IMR-90 (cell line): ENCODE measurements around the gene CCDC74A. TPM values are rescaled to one million over a fixed set of nuclear protein-coding genes. Genes with fewer than 3 reads are reported as not detected.
"Not testable (repeated sequence)": the region's sequence is repeated elsewhere in the genome, so short reads cannot be mapped to it uniquely, and the experiment has no call there.

Experiments used
- ATAC-seq: fragments of 200-7000 bp; cut with Tn5 transposase; 2 replicates; pipeline ENCODE4 v1.9.1; 2020; ENCODE audit warnings: low read depth, mild to moderate bottlenecking, moderate library complexity
- BruUV-seq: library from RNA; stranded (reverse); fragments of 400-500 nt; replicated peaks from 2 replicates; lab custom pipeline; 2021; lab: Mats Ljungman, UMichigan
- CTCF ChIA-PET: fragments of 300-600 bp; formaldehyde crosslinking; extraction: SDS; loops from one replicate; lab custom pipeline; 2021; ENCODE audit warnings: antibody characterized with exemption; lab: Yijun Ruan, JAX
- POLR2A ChIA-PET: fragments of 300-600 bp; sonication (Branson Sonifier 250); formaldehyde crosslinking; loops from one replicate; lab custom pipeline; 2022; ENCODE audit warnings: antibody characterized with exemption; ENCODE audit not compliant: unreplicated experiment; lab: Charles Lee
- DNase-seq: peaks from one replicate; pipeline ENCODE4 v3.0.0; 2013
- H2AFZ ChIP-seq: replicated peaks from 2 replicates; pipeline ENCODE3; 2013; ENCODE audit warnings: low read length, mild to moderate bottlenecking; ENCODE audit not compliant: poor library complexity
- H2AK5ac ChIP-seq: 2 replicates; pipeline ENCODE4 v1.6.1; 2013; ENCODE audit warnings: low read depth, low read length, inconsistent platforms
- H2AK9ac ChIP-seq: replicated peaks from 2 replicates; pipeline ENCODE3; 2013; ENCODE audit warnings: mild to moderate bottlenecking, low read depth, low read length, moderate library complexity; ENCODE audit not compliant: poor library complexity
- H2BK120ac ChIP-seq: 2 replicates; pipeline ENCODE4 v1.6.1; 2013; ENCODE audit warnings: low read depth, low read length, inconsistent platforms
- H2BK15ac ChIP-seq: 3 replicates; pipeline ENCODE4 v1.6.1; 2013; ENCODE audit warnings: low read depth, low read length, inconsistent platforms
- H2BK20ac ChIP-seq: 2 replicates; pipeline ENCODE4 v1.6.1; 2013; ENCODE audit warnings: low read depth, mild to moderate bottlenecking, inconsistent platforms, low read length, moderate library complexity
- H2BK5ac ChIP-seq: 2 replicates; pipeline ENCODE4 v1.6.1; 2013; ENCODE audit warnings: mild to moderate bottlenecking, low read depth, low read length, inconsistent platforms; ENCODE audit not compliant: poor library complexity, severe bottlenecking
- H3K14ac ChIP-seq: replicated peaks from 2 replicates; pipeline ENCODE4 v1.6.1; 2013; ENCODE audit warnings: low read depth, low read length, inconsistent platforms
- H3K18ac ChIP-seq: 2 replicates; pipeline ENCODE4 v1.6.1; 2013; ENCODE audit warnings: low read depth, low read length, control low read depth
- H3K23ac ChIP-seq: 2 replicates; pipeline ENCODE4 v1.6.1; 2013; ENCODE audit warnings: low read depth, low read length, inconsistent platforms
- H3K27ac ChIP-seq: 2 replicates; pipeline ENCODE4 v1.5.1; 2013; ENCODE audit warnings: mild to moderate bottlenecking, control low read depth, low read length; ENCODE audit not compliant: insufficient read depth
- H3K27me3 ChIP-seq: 2 replicates; pipeline ENCODE4 v1.6.1; 2013; ENCODE audit warnings: low read length; ENCODE audit not compliant: control insufficient read depth, insufficient read depth
- H3K36me3 ChIP-seq: 2 replicates; pipeline ENCODE4 v1.6.1; 2013; ENCODE audit warnings: low read length, mixed read lengths; ENCODE audit not compliant: control insufficient read depth, insufficient read depth
- H3K4ac ChIP-seq: 2 replicates; pipeline ENCODE4 v1.6.1; 2013; ENCODE audit warnings: low read depth, low read length, inconsistent platforms
- H3K4me1 ChIP-seq: 2 replicates; pipeline ENCODE4 v1.6.1; 2013; ENCODE audit warnings: low read length, mixed read lengths; ENCODE audit not compliant: control insufficient read depth, insufficient read depth
- H3K4me2 ChIP-seq: 2 replicates; pipeline ENCODE4 v1.6.1; 2013; ENCODE audit warnings: low read depth, mild to moderate bottlenecking, control low read depth, low read length, moderate library complexity
- H3K4me3 ChIP-seq: 2 replicates; pipeline ENCODE4 v1.5.1; 2013; ENCODE audit warnings: low read depth, mild to moderate bottlenecking, control low read depth, low read length, moderate library complexity; ENCODE audit not compliant: insufficient read depth
- H3K56ac ChIP-seq: 2 replicates; pipeline ENCODE4 v1.6.1; 2013; ENCODE audit warnings: low read length, inconsistent platforms; ENCODE audit not compliant: insufficient read depth; ENCODE audit errors: extremely low read depth
- H3K79me1 ChIP-seq, 2 experiments: 2 replicates each; pipeline ENCODE4 v1.6.1; 2013; ENCODE audit warnings: low read length in 2 of 2, inconsistent platforms in 1 of 2, low read depth in 1 of 2
- H3K9ac ChIP-seq: 2 replicates; pipeline ENCODE4 v1.6.1; 2013; ENCODE audit warnings: low read depth, low read length, control low read depth
- H3K9me1 ChIP-seq: 2 replicates; pipeline ENCODE4 v1.6.1; 2013; ENCODE audit warnings: low read length, inconsistent platforms; ENCODE audit not compliant: insufficient read depth
- H3K9me3 ChIP-seq: 2 replicates; pipeline ENCODE4 v1.6.1; 2013; ENCODE audit warnings: low read length; ENCODE audit not compliant: control insufficient read depth, insufficient read depth
- H4K20me1 ChIP-seq: 2 replicates; pipeline ENCODE4 v1.6.1; 2013; ENCODE audit warnings: low read length, inconsistent platforms; ENCODE audit not compliant: insufficient read depth
- H4K5ac ChIP-seq: 2 replicates; pipeline ENCODE4 v1.6.1; 2013; ENCODE audit warnings: mild to moderate bottlenecking, low read depth, low read length, control low read depth
- H4K8ac ChIP-seq, 2 experiments: 2 replicates each; pipeline ENCODE4 v1.6.1; 2013; ENCODE audit warnings: low read depth in 2 of 2, low read length in 2 of 2, control low read depth in 1 of 2, inconsistent platforms in 1 of 2
- H4K91ac ChIP-seq: 2 replicates; pipeline ENCODE4 v1.6.1; 2013; ENCODE audit warnings: low read depth, low read length, inconsistent platforms; ENCODE audit not compliant: insufficient read depth
- WGBS, 2 experiments: methylation state at CpG; one replicate each; pipeline versions ENCODE4 v1.1.5 to v1.1.7; 2013; ENCODE audit warnings: missing lambda C conversion rate in 2 of 2; ENCODE audit not compliant: insufficient read length in 1 of 2; ENCODE audit errors: extremely low coverage in 2 of 2; 5-methylcytosine and 5-hydroxymethylcytosine counted together
- dilution Hi-C: fragments of 300-500 bp; cut with HindIII; formaldehyde crosslinking; loops from one replicate; pipeline ENCODE4 v1.14.3; 2018; ENCODE audit warnings: low sequenced_read_pairs; ENCODE audit not compliant: unreplicated experiment
- in situ Hi-C: fragments of 300-500 bp; cut with MboI; formaldehyde crosslinking; loops from 3 replicates; pipeline ENCODE4 v1.14.3; 2019; ENCODE audit warnings: low sequenced_read_pairs, inconsistent platforms, mixed read lengths
- intact Hi-C: fragments of 100-400 bp; cut with micrococcal nuclease; formaldehyde crosslinking; loops from 2 replicates; pipeline ENCODE4 v1.10.0; 2022
- polyA plus RNA-seq, 3 experiments: library from polyadenylated mRNA; depleted of rRNA; stranded (reverse); fragments of >200 nt; gene quantifications; 2 replicates each; pipeline ENCODE4 v1.2.3, GENCODE V29; 2012; ENCODE audit warnings: low replicate concordance in 1 of 3
- total RNA-seq: library from RNA; depleted of rRNA; stranded (reverse); fragments of >200 nt; gene quantifications from 2 replicates; pipeline ENCODE4 v1.2.3, GENCODE V29; 2012

Gene CCDC74A
- total and polyA plus RNA-seq, 2 of the 4 experiments (the other 2 are of a cell fraction) = 3.8 to 11.9 TPM

- H2BK5ac ChIP-seq, H3K14ac ChIP-seq, H2AK5ac ChIP-seq, H3K27me3 ChIP-seq, dilution Hi-C loops, H2AK9ac ChIP-seq, H3K9me1 ChIP-seq, H4K5ac ChIP-seq, H4K91ac ChIP-seq, DNase-seq, H3K56ac ChIP-seq, intact Hi-C loops, BruUV-seq, H3K4me1 ChIP-seq, H3K4ac ChIP-seq, H3K23ac ChIP-seq, H4K20me1 ChIP-seq, H2BK15ac ChIP-seq, H4K8ac ChIP-seq, H3K79me1 ChIP-seq, CTCF ChIA-PET, H3K27ac ChIP-seq, H3K4me3 ChIP-seq, H3K4me2 ChIP-seq, ATAC-seq, POLR2A ChIA-PET, H2BK120ac ChIP-seq, H3K18ac ChIP-seq, H2BK20ac ChIP-seq, H2AFZ ChIP-seq, H3K9ac ChIP-seq, H3K9me3 ChIP-seq: not testable (repeated sequence)
- in situ Hi-C loops = loop anchor here (25.0 kb wide), 2 partner anchors 409 to 1359 kb away; partner anchors contain the start of gene PLEKHB2
- no CpG with 5 or more reads among the region's 6 CpGs for WGBS, 2 experiments
- peaks cover 27% of the 10 kb centered on the region for H3K36me3 ChIP-seq
These were observed 6.2 kb upstream of the CCDC74A start for GRCh38 chr2:131521524-131521923.
